HAP-1 (cell line): ENCODE measurements around the gene CFAP65.

Experiments
- DNase-seq, 2 experiments: peaks; one replicate each; pipeline ENCODE4 v3.0.0-alpha.2; 2016 to 2020; ENCODE audit warnings: low spot score in 2 of 2
- H3K27me3 ChIP-seq: fragments of 250-450 bp; sonication (Bioruptor Pico); 2 replicates; pipeline ENCODE4 v1.5.1; 2020; ENCODE audit warnings: low read depth, mild to moderate bottlenecking, moderate library complexity
- H3K36me3 ChIP-seq: fragments of 250-450 bp; sonication (Bioruptor Pico); replicated peaks from 2 replicates; pipeline ENCODE4 v1.5.1; 2020; ENCODE audit warnings: mild to moderate bottlenecking
- H3K4me1 ChIP-seq: fragments of 250-450 bp; sonication (Bioruptor Pico); 2 replicates; pipeline ENCODE4 v1.5.1; 2020; ENCODE audit warnings: mild to moderate bottlenecking
- H3K4me3 ChIP-seq: fragments of 250-450 bp; sonication (Bioruptor Pico); 2 replicates; pipeline ENCODE4 v1.5.1; 2020; ENCODE audit warnings: mild to moderate bottlenecking, moderate library complexity
- H3K9me3 ChIP-seq: fragments of 250-450 bp; sonication (Bioruptor Pico); 2 replicates; pipeline ENCODE4 v1.5.1; 2020; ENCODE audit warnings: mild to moderate bottlenecking, moderate library complexity
- in situ Hi-C: fragments of 300-500 bp; cut with MboI; formaldehyde crosslinking; loops from 3 replicates; pipeline ENCODE4 v1.14.3; 2020; ENCODE audit warnings: low sequenced_read_pairs, inconsistent platforms, mixed read lengths

Gene CFAP65

DNA sequence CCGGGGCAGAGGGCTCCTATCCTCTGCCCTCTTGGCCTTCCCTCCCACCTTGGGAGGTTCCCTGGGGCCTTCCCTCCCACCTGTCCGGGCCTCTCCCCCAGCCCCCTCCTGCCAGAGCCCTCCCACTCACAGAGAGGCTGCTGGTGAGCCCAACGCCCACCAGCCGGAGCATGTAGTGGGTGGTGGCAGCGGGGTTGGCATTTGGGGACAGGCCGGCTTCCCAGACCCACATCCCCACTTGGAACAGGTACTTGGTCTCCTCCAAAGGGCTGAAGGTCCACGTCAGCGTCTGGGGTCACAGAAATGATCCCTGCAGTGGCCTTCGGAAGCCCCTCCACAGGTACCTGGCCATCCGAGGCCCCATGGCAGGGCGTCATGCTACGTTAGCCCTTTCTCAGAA is 19.3 kb downstream of the CFAP65 start:
- DNase-seq = no peak
- Histone ChIP-seq H3K4me1 (no peaks in the 10 kb centered on the region), H3K27me3 (peaks cover 3% of the 10 kb centered on the region; the same call in 1 of the 2 replicates), H3K36me3 (no peaks in the 10 kb centered on the region), H3K4me3 (no peak overlapping the region), H3K9me3 (no peaks in the 10 kb centered on the region)
- in situ Hi-C loops = no loop called here

DNA sequence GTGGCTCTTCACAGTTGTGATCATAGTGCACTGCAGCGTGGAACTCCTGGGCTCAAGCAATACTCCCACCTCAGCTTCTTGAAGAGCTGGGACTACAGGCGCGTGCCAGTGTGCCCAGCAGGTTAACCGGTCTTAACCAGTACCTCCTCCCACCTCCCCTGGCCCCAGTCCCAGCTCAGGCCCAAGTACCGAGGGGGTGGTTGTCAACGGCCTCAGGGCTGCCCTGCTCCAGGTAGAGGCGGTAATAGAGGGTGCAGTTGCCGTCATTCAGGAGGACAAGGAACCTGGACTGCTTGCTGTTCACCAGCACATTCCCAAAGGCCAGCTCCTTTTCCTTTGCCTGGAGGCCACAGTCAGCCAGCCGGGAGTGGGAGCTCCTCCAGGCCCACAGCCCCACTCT is 19.7 kb downstream of the CFAP65 start:
- Histone ChIP-seq H3K27me3 (peaks cover 3% of the 10 kb centered on the region; the same call in 1 of the 2 replicates), H3K9me3 (no peaks in the 10 kb centered on the region), H3K4me1 (no peaks in the 10 kb centered on the region), H3K36me3 (no peaks in the 10 kb centered on the region), H3K4me3 (no peak overlapping the region)
- in situ Hi-C loops = no loop called here
- DNase-seq = no peak

DNA sequence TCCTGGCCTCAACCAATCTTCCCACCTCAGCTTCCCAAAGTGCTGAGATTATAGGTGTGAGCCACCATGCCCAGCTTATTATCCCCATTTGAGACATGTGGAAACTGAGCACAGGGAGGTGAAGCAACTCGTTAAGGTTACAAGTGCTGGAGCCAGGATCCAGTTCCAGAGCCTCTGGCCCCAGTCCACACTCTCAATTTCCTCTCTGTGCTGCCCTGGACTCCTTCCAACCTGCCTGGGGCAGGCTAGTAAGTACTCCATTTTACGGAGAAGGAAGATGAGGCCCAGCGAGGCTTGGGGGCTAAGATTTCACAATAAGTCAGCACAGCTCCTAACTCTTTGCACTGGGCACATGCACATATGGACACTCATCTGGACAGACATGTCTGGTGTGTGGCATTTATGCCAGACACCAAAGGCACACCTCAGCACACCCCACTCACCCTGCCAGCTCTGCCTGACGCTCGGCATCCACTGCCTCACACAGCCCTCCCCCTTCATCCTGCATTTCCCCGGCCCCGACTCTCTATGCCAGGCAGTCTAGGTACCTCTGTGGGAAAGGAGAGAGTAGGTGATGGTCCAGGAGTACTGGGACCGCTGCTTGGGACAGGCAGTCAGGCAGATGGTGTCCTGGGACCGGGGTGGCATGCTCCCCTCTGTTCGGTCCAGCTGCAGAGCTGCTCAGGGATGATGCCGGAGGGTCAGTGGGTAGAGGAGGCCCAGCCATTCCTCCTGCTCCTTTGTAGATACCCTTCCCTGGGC is 20.5 kb downstream of the CFAP65 start:
- H3K27me3 ChIP-seq = peaks cover 3% of the 10 kb centered on the region; the same call in 1 of the 2 replicates
- no peak for DNase-seq
- in situ Hi-C loops = no loop called here
- no peaks in the 10 kb centered on the region for H3K36me3 ChIP-seq
- H3K4me1 ChIP-seq = no peaks in the 10 kb centered on the region
- H3K9me3 ChIP-seq = no peaks in the 10 kb centered on the region
- H3K4me3 ChIP-seq = no peak overlapping the region

DNA sequence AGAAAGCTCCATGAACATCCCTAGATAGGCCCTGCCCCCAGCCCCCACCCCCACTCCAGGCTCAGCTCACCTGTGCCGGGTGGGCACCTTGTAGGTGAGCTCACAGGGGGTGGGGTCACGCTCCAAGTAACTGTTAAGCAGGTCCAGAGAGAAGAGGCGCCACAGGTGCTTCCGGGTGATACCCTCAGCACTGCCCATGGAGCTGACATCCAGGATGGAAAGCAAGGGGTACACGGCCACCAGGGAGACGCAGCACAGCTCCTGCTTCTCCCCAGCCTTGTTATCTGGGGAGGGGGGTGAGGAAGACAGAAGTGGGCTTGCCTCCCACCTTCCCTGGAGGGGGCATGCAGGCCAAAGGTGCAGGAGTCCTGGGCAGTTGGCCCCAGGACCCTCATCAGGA is 21.9 kb downstream of the CFAP65 start:
- peaks cover 3% of the 10 kb centered on the region; the same call in 1 of the 2 replicates for H3K27me3 ChIP-seq
- no peak for DNase-seq
- in situ Hi-C loops = no loop called here
- H3K4me3 ChIP-seq = no peak overlapping the region
- no peaks in the 10 kb centered on the region for H3K9me3 ChIP-seq
- H3K36me3 ChIP-seq = no peaks in the 10 kb centered on the region
- H3K4me1 ChIP-seq = no peaks in the 10 kb centered on the region

DNA sequence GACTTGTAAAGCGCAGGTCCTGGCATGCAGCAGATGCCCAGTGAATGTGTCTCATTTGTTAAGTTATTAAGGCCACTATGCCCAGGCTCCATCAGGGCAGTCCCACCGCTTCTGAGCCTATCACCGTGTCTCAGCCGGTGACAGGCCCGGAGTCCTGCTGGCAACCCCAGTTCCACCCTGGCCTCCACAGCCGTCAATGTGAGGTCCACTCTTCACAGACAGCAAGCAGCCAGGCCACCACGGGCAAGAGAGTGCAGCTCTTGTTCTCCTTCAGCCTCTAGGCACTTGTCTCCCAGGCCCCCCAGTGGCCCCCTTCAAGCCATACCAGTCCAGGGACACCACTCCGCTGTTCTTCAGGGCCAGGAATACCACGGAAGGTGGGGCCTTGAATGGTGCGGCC is 22.6 kb downstream of the CFAP65 start:
- H3K4me1 ChIP-seq = no peaks in the 10 kb centered on the region
- no peaks in the 10 kb centered on the region for H3K36me3 ChIP-seq
- H3K27me3 ChIP-seq = peaks cover 3% of the 10 kb centered on the region; the same call in 1 of the 2 replicates
- no peak overlapping the region for H3K4me3 ChIP-seq
- no peak for DNase-seq
- in situ Hi-C loops = no loop called here
- no peaks in the 10 kb centered on the region for H3K9me3 ChIP-seq

DNA sequence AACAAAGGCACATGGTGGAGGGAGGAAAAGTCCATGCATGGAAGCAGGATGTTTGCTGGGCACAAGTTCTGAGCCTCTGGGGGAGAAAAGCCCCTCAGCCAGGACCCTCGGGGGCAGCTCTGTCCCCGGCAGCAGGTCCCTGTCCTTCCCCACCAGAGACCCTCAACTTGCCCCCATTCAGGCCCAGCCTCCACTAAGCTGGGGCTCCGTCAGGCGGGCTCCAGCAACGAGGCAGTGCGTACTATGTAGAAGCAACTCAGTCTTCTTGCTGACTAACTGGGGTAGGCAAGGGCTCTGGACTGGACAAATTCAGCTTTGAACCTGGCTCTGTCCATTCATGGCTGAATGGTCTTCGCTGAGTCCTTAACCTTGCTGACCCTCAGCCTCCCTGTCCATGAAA is 23.0 kb downstream of the CFAP65 start:
- H3K4me3 ChIP-seq = no peak overlapping the region
- no peaks in the 10 kb centered on the region for H3K9me3 ChIP-seq
- H3K27me3 ChIP-seq = peaks cover 3% of the 10 kb centered on the region; the same call in 1 of the 2 replicates
- no peaks in the 10 kb centered on the region for H3K36me3 ChIP-seq
- no peak for DNase-seq
- in situ Hi-C loops = no loop called here
- H3K4me1 ChIP-seq = no peaks in the 10 kb centered on the region

DNA sequence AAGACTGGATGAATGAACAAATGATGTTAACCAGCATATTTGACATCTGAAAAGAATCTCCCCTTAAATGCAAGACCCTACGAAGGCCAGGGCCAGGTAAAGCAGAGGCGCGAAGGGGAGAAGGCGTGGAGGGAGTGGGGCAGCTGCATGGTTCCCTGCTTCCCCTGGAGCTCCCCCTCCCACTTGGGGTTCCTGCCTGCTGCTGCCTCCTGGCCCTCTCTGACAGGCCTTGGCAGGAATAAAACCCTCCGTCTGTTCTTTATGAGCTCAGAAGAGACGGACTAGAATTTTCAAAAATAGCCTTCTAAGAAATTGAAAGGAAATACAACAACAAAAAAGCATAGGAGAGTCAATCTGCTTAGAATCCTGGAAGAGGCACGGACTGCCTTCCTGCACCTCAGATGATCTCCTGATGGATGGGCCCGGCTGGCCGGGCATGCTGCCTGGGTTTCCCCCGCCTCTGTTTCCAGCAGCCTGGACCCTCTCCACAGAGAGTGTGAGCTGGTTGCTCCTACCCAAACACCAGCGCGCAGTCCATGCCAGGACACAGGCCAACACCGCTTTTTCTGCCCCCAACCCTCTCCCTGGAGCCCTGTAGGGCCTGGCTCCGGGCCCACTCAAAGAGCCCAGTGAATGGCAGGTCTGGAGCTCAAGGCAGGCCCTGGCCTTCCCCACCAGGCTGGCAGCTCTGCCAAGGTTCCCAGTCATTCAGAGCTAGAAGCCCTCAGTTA is 23.9 kb downstream of the CFAP65 start:
- Histone ChIP-seq H3K4me1 (no peaks in the 10 kb centered on the region), H3K36me3 (no peaks in the 10 kb centered on the region), H3K27me3 (peaks cover 3% of the 10 kb centered on the region; the same call in 1 of the 2 replicates), H3K4me3 (no peak overlapping the region), H3K9me3 (no peaks in the 10 kb centered on the region)
- no peak for DNase-seq
- in situ Hi-C loops = no loop called here

DNA sequence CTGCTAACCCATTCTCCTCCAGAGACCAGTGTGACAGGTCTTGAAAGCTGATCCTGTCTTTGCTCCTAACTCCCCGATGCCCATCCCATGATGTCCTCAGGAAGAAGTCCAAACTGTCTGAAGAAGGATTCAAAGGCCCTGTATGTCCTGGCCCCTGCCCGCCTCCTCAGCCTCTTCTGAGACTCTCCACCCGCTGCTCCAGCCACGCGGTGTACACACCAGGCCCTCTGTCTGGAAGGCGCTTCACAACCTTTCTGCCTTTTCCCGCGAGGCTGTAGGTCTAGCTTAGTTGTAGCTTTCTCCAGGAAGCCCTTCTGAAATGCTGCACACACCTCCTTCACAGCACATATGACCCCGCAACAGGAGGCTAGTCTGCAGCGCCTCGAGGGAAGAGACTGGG is 24.6 kb downstream of the CFAP65 start:
- H3K27me3 ChIP-seq = peaks cover 3% of the 10 kb centered on the region; the same call in 1 of the 2 replicates
- in situ Hi-C loops = no loop called here
- no peak overlapping the region for H3K4me3 ChIP-seq
- H3K4me1 ChIP-seq = no peaks in the 10 kb centered on the region
- no peak for DNase-seq
- no peaks in the 10 kb centered on the region for H3K9me3 ChIP-seq
- no peaks in the 10 kb centered on the region for H3K36me3 ChIP-seq

DNA sequence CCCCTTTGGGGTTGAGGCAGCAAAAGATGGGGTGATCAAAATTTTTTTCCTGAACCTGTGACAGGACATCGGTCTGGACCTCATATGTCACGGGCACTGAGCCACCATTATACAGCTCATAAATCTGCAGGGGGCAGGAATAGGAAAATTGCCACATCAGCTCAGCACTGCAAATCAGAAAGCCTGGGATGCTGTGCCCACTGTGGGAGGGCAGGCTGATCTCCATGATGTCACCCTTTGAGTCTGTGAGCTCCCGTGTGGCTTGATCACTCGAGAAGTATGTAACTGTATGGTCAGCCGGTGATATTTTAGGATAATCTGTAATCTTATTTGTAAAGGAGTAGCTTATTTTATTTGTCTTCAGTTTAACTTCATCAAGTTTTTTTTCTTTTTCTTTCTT is 30.4 kb downstream of the CFAP65 start:
- no peaks in the 10 kb centered on the region for H3K36me3 ChIP-seq
- H3K27me3 ChIP-seq = no peaks in the 10 kb centered on the region
- no peak for DNase-seq
- no peaks in the 10 kb centered on the region for H3K9me3 ChIP-seq
- H3K4me1 ChIP-seq = no peaks in the 10 kb centered on the region
- in situ Hi-C loops = no loop called here
- H3K4me3 ChIP-seq = no peak overlapping the region

DNA sequence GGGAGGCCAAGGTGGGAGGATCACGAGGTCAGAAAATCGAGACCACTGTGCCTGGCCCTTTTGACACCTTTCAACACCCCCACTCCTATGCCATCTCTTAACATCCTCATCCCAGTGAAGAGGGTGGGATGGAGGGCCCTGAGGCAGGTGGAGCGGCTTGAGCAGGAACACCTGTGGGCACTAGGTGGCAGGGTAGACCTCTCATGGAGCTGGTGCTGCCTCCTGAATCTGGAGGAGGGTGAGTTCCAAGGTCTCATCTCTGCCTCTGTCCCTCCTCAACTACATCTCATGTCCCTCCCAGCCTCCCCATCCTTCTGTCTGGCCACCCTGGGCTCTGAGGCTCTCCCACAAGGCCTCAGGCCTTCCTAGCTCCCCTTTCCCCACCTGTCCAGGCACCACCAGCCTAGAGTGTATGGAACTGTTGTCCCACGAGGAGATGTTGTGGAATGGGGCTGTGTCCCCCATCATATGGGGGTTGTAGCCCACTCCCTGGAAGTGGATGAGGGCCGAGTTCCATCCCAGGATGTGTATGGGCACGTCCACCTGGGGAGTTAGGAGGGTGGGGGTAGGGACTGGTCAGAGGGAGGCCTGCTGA is 31.1 kb downstream of the CFAP65 start:
- peak in 1 of 2 experiments; percentile 31 for DNase-seq
- H3K9me3 ChIP-seq = no peaks in the 10 kb centered on the region
- in situ Hi-C loops = no loop called here
- H3K4me3 ChIP-seq = no peak overlapping the region
- H3K27me3 ChIP-seq = no peaks in the 10 kb centered on the region
- no peaks in the 10 kb centered on the region for H3K4me1 ChIP-seq
- H3K36me3 ChIP-seq = no peaks in the 10 kb centered on the region

DNA sequence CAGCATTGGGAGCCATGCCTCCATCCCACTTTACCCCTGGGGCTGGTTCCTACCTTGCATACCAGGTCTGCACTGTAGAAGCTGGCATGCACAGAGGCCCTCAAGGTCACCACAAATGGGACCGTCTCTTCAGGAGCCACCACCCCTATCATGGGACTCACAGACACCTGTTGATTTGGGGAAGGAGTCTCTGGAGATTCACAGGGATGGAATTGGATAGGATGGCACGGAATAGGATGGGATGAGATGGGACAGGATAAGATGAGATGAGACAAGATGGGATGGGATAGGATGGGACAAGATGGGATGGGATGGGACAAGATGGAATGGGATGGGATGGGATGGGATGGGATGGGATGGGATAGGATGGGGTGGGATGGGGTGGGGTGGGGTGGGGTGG is 32.0 kb downstream of the CFAP65 start:
- Histone ChIP-seq H3K27me3 (no peaks in the 10 kb centered on the region), H3K9me3 (no peaks in the 10 kb centered on the region), H3K4me3 (no peak overlapping the region), H3K4me1 (no peaks in the 10 kb centered on the region), H3K36me3 (no peaks in the 10 kb centered on the region)
- no peak for DNase-seq
- in situ Hi-C loops = no loop called here

DNA sequence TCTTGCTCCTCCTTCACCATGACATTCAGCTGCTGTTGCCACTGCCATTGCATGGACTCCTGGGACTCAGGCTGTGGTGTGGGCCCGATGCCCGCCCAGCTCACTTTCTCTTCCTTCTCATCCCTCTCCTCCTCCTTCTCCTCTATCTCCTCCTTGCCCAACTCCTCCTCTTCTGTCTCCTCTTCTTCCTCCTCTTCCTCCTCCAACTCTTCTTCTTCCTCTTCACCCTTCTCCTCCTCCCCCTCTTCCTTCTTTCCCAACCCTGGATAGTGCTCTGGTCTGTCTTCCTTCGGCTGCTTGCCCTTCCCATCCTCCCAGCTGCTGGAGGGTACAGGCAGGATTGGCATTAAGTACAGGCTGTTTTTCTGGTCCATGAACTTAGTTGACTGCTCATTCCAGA is 37.3 kb downstream of the CFAP65 start:
- no peak overlapping the region for H3K4me3 ChIP-seq
- in situ Hi-C loops = no loop called here

DNA sequence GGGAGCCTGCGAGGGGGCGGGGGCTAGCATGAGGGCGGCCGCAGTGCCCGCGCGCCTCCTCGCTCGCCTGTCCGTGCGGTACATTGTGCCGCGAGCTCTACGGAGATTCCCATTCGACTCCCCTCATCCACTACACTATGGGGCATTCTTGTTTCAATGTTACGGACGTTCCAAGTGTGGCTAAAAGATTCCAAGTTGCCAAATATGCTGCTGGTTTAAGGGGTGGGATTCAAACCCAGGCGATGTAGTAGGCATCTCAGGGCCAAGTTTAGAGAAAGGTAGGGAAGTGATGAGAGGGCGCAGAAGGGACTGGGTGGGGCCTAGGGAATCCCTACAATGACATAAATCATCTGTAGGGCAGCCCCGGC is 38.1 kb downstream of the CFAP65 start:
- Histone ChIP-seq H3K9me3 (no peaks in the 10 kb centered on the region), H3K36me3 (no peaks in the 10 kb centered on the region), H3K4me3 (no peak overlapping the region), H3K4me1 (no peaks in the 10 kb centered on the region), H3K27me3 (peaks cover 22% of the 10 kb centered on the region)
- in situ Hi-C loops = no loop called here
- no peak for DNase-seq

More for the DNA sequence above, 37.3 kb downstream of the CFAP65 start:
- no peaks in the 10 kb centered on the region for H3K9me3 ChIP-seq
- no peaks in the 10 kb centered on the region for H3K4me1 ChIP-seq
- no peak for DNase-seq
- H3K27me3 ChIP-seq = peaks cover 22% of the 10 kb centered on the region
- no peaks in the 10 kb centered on the region for H3K36me3 ChIP-seq
